ENCODE measurements around the gene UBTF.

UBTF gene

DNA sequence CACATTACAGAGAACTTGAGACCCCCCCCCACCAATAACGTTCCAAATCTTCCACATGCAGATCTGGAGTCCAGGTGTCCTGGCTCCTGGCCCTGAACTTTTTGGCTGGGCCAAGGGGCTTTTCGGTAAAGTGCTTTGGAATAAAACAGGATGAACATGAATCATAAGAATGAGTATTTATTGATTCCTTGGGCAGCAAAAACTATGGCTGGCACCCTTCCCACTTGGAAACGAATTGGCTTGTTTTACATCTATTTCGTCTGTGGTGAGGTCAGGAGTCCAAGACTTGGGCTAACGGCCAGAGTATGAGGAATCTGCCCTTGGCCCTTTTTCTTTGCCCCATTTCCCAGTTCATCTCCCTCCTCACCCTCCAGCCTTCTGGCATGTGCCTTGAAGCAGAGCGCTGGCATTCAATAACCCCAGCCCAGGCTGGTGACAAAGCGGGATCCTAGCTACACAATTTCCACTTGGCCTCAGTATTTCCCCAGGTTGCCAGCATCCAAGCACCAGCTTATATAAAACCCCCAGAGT lies 4.1 kb upstream of the UBTF start:
- peak overlapping the region; percentile 24 for H3K27ac ChIP-seq
- TF ChIP-seq, protein P1, sequence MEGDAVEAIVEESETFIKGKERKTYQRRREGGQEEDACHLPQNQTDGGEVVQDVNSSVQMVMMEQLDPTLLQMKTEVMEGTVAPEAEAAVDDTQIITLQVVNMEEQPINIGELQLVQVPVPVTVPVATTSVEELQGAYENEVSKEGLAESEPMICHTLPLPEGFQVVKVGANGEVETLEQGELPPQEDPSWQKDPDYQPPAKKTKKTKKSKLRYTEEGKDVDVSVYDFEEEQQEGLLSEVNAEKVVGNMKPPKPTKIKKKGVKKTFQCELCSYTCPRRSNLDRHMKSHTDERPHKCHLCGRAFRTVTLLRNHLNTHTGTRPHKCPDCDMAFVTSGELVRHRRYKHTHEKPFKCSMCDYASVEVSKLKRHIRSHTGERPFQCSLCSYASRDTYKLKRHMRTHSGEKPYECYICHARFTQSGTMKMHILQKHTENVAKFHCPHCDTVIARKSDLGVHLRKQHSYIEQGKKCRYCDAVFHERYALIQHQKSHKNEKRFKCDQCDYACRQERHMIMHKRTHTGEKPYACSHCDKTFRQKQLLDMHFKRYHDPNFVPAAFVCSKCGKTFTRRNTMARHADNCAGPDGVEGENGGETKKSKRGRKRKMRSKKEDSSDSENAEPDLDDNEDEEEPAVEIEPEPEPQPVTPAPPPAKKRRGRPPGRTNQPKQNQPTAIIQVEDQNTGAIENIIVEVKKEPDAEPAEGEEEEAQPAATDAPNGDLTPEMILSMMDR (conservative IDR thresholded peaks at IDR 0.05): no peak
- TF ChIP-seq ZFX (IDR thresholded peaks at IDR 0.05): no peak

DNA sequence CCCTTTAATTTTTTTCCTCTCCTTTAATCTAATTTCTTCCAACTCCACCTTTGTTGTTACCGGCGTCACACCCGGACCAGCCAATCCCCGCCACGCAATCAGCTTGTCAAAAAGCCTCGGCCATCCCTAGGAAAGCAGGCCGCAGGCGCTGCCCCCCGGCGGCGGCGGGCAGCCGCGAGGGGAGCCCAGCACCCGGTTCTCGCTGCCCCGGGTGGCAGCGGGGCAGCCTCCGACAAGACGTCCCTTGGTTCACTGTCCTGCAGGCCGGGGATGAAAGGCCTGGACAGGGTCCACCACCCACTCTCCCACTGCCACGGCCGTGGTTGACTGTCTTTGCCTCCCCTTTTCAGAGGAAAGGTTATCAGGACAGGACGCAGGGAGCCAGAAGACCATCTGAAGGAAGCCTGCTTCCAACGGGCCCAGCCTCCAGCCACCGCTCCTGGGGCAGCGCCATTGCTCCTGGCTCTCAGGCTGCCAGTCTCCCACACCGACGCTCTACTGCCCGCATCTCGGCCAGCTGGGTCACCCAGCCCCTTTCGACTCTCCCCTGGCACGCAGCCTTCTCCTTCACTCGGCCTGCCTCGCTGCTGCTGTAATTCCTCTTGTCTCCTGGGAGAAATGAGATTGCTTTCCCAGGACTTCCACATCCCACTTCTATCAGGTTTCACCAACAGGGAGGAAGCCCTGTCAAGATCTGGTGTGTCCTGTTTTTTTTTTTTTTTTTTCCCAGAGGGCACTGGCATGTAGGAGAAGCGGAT lies 2.8 kb upstream of the UBTF start:
- peak overlapping the region; percentile 96 for H3K27ac ChIP-seq
- no peak; the same call in 1 of the 2 replicates for TF ChIP-seq ZFX (IDR thresholded peaks at IDR 0.05)
- TF ChIP-seq, protein P1 (conservative IDR thresholded peaks at IDR 0.05): no peak

DNA sequence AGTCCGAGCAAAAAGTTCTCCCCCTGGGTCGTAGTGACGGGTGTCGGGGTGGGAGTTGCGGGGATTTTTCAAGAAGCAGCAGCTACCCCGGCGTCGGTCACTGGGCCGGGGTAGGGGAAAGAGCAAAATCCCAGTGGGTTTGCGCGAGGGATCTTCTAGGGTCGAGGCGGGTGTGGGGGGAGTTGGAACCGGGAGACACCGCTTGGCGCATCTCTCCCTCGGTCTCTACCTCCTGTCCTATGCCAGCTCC lies 2.3 kb upstream of the UBTF start:
- TF ChIP-seq ZFX (IDR thresholded peaks at IDR 0.05): no peak
- TF ChIP-seq, protein P1 (conservative IDR thresholded peaks at IDR 0.05): no peak
- peak overlapping the region; percentile 96 for H3K27ac ChIP-seq

DNA sequence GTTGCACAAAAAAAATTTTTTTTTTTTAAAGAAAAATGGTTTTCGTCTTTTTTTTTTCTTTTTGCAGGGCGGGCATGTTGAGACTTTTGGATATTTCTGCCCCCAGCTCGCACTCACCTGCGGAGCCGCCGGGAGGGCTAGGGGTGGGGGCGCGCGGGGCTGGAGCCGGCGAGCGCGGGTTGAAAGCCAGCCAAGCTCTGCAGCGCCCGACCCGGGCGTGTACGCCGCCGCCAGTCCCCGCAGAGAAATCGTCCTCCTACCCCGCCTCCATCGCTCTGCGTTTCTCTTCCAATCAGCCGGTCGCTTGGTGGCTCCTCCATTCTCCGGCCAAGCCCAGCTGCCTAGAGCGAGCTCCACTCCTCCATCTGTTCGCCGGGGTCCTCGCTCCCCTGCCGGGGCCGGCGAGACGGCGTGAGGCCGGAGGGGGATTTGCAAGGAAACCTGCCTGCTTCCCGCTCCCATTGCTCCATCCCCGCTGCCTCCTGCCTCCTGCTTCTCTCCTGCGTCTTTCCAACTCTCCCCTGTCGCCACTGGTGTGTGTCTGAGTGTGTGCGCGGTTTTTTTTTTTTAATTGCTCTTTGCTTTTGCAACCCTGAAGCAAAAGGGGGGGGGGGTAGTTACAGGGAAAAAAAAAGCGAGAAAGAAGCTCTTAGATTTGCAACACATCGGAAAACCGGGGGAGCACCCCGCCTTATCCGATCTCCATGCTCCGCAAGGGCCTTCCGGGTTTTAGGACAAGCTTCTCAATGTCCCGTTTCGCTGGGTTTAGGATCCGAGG lies 1.8 kb upstream of the UBTF start:
- no peak for TF ChIP-seq ZFX (IDR thresholded peaks at IDR 0.05)
- TF ChIP-seq, protein P1 (conservative IDR thresholded peaks at IDR 0.05): 0 out of 2 replicates have a peak, but pooled peaks have one; percentile 4
- H3K27ac ChIP-seq: peak overlapping the region; percentile 96

DNA sequence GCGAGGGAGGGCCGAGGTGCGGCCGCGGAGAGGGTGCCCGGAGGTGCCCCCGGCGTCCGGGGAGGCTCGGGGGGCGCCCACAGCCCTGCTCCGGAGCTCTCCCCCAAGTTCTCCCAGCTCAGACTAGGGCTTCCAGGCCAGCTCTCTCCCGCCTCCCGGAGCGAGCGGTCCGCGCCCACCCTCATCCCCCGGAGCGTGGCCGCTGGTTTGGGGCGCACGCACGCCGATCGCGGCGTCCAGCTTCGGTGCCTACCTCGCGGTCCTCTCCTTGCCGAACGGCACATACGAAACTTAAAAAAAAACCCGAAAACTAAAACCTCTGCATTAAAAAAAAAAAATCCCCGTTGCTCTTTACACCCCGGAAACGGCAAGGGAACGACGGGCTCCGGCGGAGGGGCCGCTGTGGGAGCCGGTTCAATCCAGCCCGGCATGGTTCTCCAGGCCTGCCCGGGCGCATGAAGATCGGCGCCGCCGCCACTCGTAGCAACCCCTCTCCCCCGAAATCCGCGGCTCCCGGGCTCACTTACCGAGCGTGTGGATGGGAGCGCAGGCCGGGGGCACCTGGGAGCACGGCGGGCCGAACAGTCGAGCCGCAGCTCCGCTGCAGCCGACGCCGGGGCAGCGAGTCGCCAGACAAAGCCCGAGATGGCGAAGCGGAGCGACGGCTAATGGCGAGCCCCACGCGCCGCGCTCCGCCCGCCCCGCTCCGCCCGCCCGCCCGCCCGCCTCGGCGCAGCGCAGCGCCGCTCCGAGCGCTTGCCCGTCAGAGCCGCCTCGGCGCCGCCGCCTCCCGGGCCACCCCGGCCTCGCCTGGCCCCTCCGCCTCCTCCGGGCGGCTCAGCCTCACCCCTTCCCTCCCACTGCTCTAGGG lies 973 bp upstream of the UBTF start:
- H3K27ac ChIP-seq: peak overlapping the region; percentile 96
- peak; percentile 58; the same call in 1 of the 2 replicates for TF ChIP-seq ZFX (IDR thresholded peaks at IDR 0.05)
- TF ChIP-seq, protein P1 (conservative IDR thresholded peaks at IDR 0.05): no peak

DNA sequence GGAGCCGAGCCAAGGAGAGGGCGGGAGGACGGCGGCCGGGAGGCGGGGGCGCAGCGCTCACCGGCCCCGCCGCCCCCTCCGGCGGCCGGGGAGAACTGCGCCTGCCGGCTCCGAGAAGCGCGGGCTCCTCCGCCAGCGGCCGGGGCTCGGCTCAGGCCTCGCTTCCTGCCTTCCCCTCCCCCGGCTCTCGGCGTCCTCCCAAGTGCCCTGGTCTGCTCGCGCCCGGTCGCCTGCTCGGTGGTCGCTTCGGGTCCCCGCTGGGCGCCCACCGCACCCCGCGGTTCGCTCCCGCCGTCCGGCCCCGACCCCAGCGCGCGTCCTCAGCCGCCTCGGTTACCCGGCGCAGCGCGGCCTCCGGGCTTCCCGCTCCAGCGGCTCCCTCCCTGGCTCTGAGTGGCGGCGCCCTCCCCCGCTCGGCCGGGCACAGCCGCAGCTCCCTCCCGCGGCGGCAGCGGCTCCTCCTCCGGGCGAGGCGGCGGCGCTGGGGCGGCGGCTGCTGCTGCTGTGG lies 313 bp downstream of the UBTF start:
- peak overlapping the region; percentile 96 for H3K27ac ChIP-seq
- peak; percentile 51 for TF ChIP-seq ZFX (IDR thresholded peaks at IDR 0.05)
- TF ChIP-seq, protein P1 (conservative IDR thresholded peaks at IDR 0.05): peak; percentile 12; the same call in 1 of the 2 replicates
